ENCODE results near the gene SMCO1. TPM values are rescaled to one million over a fixed set of nuclear protein-coding genes. Genes with fewer than 3 reads are reported as not detected.
"Not testable (repeated sequence)": the region's sequence is repeated elsewhere in the genome, so short reads cannot be mapped to it uniquely, and the experiment has no call there.

The SMCO1 gene
- polyA plus RNA-seq, 4 donors: 0.08 TPM; not detected in 3

- no peak for DNase-seq (ENCODE audit: low read depth in 4 of 4, low spot score in 3 of 4)
Observed at GRCh38 chr3:196523841-196524240, 8.7 kb upstream of the SMCO1 start.

- not testable (repeated sequence) for DNase-seq (ENCODE audit: low read depth in 4 of 4, low spot score in 3 of 4)
Observed at GRCh38 chr3:196521291-196521690, 6.1 kb upstream of the SMCO1 start.

- no peak for DNase-seq (ENCODE audit: low read depth in 4 of 4, low spot score in 3 of 4)
Observed at GRCh38 chr3:196519718-196520082, 4.6 kb upstream of the SMCO1 start.

- no peak for DNase-seq (ENCODE audit: low read depth in 4 of 4, low spot score in 3 of 4)
Observed at GRCh38 chr3:196518966-196519717, 4.0 kb upstream of the SMCO1 start.

- DNase-seq (ENCODE audit: low read depth in 4 of 4, low spot score in 3 of 4): no peak
Observed at GRCh38 chr3:196517919-196518318, 2.8 kb upstream of the SMCO1 start.

GRCh38 chr3:196517162-196517800, 2.1 kb upstream of the SMCO1 start:
- DNase-seq (ENCODE audit: low read depth in 4 of 4, low spot score in 3 of 4): no peak

GRCh38 chr3:196514350-196514716, 813 bp downstream of the SMCO1 start:
- DNase-seq (ENCODE audit: low read depth in 4 of 4, low spot score in 3 of 4): no peak

- DNase-seq (ENCODE audit: low read depth in 4 of 4, low spot score in 3 of 4): no peak
Observed at GRCh38 chr3:196513697-196514349, 1.3 kb downstream of the SMCO1 start.

- DNase-seq (ENCODE audit: low read depth in 4 of 4, low spot score in 3 of 4): not testable (repeated sequence)
Observed at GRCh38 chr3:196511646-196512425, 3.3 kb downstream of the SMCO1 start.

GRCh38 chr3:196511108-196511507, 4.0 kb downstream of the SMCO1 start:
- DNase-seq (ENCODE audit: low read depth in 4 of 4, low spot score in 3 of 4): not testable (repeated sequence)

GRCh38 chr3:196506687-196507086, 8.5 kb downstream of the SMCO1 start:
- no peak for DNase-seq (ENCODE audit: low read depth in 4 of 4, low spot score in 3 of 4)

- DNase-seq (ENCODE audit: low read depth in 4 of 4, low spot score in 3 of 4): no peak
Observed at GRCh38 chr3:196504556-196504955, 10.6 kb downstream of the SMCO1 start.

- DNase-seq (ENCODE audit: low read depth in 4 of 4, low spot score in 3 of 4): not testable (repeated sequence)
Observed at GRCh38 chr3:196504077-196504398, 11.1 kb downstream of the SMCO1 start.

- peak; percentile 87 to 93 (median 90) for DNase-seq (ENCODE audit: low read depth in 4 of 4, low spot score in 3 of 4)
Observed at GRCh38 chr3:196503196-196504076, 11.7 kb downstream of the SMCO1 start, which contains the start of gene RNF168. Gene RNF168 (minus strand): TSS chr3:196503768. CDS start chr3:196503173, 595 bp downstream.

GRCh38 chr3:196502775-196503195, 12.4 kb downstream of the SMCO1 start:
- no peak for DNase-seq (ENCODE audit: low read depth in 4 of 4, low spot score in 3 of 4)

GRCh38 chr3:196501316-196502044, 13.7 kb downstream of the SMCO1 start:
- no peak for DNase-seq (ENCODE audit: low read depth in 4 of 4, low spot score in 3 of 4)

- DNase-seq (ENCODE audit: low read depth in 4 of 4, low spot score in 3 of 4): no peak
Observed at GRCh38 chr3:196499807-196500524, 15.2 kb downstream of the SMCO1 start.

GRCh38 chr3:196499061-196499460, 16.1 kb downstream of the SMCO1 start:
- DNase-seq (ENCODE audit: low read depth in 4 of 4, low spot score in 3 of 4): no peak

- DNase-seq (ENCODE audit: low read depth in 4 of 4, low spot score in 3 of 4): no peak
Observed at GRCh38 chr3:196498297-196498696, 16.8 kb downstream of the SMCO1 start.
